HTERT RPE-1 (cell line): ENCODE results near the gene EIF4EBP3.
"Not testable (repeated sequence)": the region's sequence is repeated elsewhere in the genome, so short reads cannot be mapped to it uniquely, and the experiment has no call there.

Experiments used
- in situ Hi-C: fragments of 300-500 bp; cut with MboI; formaldehyde crosslinking; loops from 4 replicates; pipeline ENCODE4 v1.14.3; 2020; ENCODE audit warnings: low sequenced_read_pairs

Gene EIF4EBP3

DNA sequence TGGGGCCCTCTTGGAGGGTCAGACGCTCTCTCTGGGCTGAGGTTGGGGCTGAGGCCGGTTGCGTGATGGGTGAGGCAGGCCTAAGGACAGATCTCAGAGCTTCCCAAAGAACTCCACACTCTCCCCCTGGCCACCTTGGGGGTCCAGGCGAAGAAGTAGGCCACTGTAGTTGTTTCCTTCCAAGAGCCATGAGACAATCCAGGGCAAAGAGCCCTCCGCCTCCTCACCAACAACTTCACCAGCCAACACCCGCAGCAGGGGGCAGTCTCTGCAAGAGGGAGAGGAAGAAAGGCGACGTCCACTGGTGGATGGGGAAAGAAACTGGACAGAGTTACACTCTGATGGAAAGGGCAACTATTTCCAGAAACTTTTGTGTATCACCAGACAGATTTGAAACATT lies 27.8 kb downstream of the EIF4EBP3 start:
- in situ Hi-C loops, result no loop called here

DNA sequence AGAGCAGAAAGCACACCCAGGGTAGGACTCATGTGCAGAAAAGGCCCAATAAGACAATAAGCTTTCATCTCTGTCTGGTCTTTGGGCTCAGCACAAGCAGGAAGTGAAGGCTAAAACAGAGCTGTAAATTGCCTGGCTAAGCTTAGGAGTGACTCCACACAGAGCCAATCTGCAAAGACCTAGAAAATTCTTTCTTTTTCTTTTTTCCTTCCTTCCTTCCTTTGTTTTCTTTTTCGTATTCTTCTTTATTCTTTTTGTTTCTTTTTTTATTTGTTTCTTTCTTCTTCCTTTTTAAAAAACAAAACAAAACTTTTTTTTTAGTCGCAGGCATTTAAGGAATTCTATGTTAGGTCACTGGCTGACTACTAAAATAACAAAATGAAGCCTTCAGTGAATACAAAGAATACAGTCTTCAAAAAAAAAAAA lies 29.3 kb downstream of the EIF4EBP3 start:
- in situ Hi-C loops, result no loop called here

DNA sequence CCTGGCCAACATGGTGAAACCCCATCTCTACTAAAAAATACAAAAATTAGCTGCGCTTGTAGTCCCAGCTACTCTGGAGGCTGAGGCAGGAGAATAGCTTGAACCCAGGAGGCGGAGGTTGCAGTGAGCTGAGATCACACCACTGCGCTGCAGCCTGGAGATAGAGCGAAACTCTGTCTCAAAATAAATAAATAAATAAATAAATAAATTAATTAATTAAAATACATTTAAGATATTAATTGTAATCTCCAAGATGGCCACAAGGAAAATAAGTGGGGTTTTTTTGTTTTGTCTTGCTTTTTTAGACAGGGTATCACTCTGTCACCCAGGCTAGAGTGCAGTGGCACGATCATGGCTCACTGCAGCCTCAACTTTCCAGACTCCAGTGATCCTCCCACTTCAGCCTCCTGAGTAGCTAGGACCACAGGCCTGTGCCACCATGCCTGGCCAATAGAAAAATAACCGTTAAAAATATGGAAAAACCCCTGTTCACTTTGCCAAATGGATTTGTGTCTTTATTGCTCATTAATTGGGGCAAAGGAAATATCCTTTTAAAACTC lies 31.8 kb downstream of the EIF4EBP3 start:
- in situ Hi-C loops, result not testable (repeated sequence)

DNA sequence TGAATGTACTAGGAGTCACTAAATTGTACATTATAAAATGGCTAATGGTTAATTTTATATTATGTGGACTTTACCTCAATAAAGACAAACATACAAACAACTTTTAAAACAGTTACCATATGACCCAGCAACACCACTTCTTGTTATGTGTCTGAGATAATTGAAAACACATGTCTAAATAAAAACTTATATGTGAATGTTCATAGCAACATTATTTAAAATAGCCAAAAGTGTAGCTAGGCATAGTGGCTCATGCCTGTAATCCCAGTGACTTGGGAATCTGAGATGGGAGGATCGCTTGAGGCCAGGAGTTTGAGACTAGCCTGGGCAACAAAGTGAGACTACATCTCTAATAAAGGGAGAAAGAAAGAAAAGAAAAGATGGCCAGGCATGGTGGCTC lies 40.0 kb downstream of the EIF4EBP3 start:
- in situ Hi-C loops, result no loop called here

DNA sequence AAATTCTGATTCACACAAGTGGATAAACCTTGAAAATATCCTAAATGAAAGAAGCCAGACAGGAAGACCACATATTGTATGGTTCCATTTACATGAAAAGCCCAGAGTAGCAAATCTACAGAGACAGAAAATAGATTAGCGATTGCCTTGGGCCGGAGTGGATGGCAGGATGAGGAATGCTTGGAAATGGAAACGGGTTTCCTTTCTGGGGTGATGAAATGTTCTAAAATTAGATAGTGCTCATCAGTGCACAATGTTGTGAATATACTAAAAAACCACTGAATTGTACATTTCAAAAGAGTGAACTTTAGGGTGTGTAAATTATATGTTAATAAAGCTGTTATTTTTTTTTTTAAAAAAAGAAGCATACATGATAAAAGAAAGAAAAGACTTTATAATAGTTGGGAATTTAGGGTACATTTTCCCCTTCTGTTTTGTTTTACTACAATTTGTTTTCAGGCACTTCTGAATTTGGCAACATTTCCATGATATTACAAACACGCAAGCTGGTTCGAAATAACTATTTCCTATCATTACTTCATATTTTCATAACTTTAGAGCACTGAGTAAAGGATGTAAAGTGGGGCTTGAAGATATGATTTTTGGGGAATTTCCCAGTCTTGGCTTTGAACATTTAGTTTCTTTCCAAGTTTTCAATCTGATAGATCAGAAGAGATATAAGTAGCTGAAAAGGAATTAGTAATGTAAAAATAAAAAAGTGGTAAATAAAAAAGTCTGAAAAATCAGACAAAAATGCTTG lies 41.0 kb downstream of the EIF4EBP3 start:
- in situ Hi-C loops, result no loop called here

- in situ Hi-C loops, result no loop called here
These were observed 43.4 kb downstream of the EIF4EBP3 start for GRCh38 chr5:140590861-140591260.

DNA sequence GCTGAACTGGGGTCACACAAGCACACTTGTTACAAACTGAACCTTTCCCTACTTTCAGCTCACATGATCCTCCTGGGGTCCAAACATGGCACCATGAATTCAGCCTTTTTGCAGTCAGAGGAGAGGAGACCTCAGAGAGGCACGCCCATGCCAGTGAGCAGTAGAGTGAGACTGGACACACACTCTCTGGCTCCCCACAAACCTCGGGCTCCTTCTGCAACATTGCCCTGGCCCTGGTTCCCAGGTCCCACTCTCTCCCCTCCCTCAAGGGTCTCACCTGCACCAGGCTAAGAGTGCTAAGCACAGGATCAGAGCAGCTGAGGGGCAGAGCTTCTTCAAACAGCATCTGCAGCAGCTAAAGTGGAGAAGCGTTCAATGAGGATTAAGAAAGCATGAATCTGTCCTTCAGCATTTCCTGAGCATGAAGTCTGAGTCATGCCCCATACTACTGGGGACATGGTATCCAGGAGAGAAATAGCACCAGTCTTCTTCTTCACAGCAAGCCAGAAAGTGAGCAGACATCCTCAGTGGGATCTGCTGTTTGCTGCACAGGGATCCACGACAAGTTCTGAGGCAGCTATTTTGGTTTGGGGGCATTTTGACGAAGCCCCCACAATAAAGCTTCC lies 44.4 kb downstream of the EIF4EBP3 start:
- in situ Hi-C loops, result no loop called here

DNA sequence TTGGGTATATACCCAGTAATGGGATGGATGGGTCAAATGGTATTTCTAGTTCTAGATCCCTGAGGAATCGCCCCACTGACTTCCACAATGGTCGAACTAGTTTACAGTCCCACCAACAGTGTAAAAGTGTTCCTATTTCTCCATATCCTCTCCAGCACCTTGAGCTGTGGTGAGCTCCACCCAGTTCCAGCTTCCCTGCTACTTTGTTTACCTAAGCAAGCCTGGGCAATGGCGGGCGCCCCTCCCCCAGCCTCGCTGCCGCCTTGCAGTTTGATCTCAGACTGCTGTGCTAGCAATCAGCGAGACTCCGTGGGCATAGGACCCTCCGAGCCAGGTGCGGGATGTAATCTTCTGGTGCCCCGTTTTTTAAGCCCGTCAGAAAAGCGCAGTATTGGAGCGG lies 45.6 kb downstream of the EIF4EBP3 start:
- in situ Hi-C loops, result not testable (repeated sequence)

- in situ Hi-C loops, result no loop called here
These were observed 46.7 kb downstream of the EIF4EBP3 start for GRCh38 chr5:140594169-140594568.

DNA sequence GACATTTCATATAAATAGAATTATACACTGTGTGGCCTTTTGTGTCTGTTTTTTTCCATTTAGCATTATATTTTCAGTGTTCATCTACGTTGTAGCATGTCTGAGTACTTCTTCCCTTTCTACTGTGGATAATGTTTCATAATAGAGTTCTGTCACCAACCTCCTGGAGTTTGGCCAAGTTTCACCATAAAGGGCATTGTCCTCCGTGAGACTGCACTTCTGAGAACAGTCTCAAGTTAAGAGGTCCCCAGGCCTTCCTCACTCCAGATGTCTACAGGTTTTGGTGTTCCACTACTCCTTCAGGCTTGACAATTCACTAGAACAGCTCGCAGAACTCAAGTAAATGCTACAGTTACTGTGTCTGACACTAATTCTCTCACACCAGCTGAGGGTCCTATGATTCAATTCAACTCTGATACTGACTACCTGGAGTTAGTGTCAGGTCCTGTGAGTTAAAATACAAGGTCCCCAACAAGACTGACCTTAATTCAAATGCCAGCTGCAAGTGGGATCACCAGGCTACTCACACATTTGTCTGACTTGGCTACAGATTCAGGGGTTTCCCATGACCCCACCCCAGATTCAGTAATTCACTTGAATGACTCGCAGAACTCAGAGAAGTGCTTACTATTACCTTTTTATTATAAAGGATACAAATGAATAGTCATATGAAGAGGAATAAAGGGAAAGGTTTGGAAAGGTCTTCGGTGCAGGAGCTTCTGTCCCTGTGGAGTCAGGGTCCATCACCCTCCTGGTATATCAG lies 48.3 kb downstream of the EIF4EBP3 start:
- in situ Hi-C loops, result no loop called here

- in situ Hi-C loops, result no loop called here
These were observed 48.9 kb downstream of the EIF4EBP3 start for GRCh38 chr5:140596321-140596741.

DNA sequence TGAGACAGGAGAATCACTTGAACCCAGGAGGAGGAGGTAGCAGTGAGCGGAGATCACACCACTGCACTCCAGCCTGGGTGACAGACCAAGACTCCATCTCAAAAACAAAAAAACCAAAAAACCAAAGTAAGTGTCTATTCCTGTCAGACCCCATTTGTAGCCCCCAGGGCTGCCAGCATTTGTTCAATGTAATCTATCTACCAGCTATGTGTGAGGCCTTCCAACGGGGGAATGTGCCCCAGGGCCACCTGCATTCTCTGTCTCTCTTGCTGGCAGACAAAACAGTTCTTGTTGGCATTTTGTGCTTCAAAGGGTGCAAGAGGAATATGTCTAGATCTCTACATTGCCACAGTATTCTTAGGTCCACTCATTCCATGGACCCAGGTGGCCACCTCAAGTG lies 51.4 kb downstream of the EIF4EBP3 start:
- in situ Hi-C loops, result no loop called here
